HCT116 (cell line): Measurements from ENCODE around the gene PI4KA. TPM values are rescaled to one million over a fixed set of nuclear protein-coding genes. Genes with fewer than 3 reads are reported as not detected.

Experiments used
- ATAC-seq: fragments of 200-7000 bp; cut with Tn5 transposase; 2 replicates; pipeline ENCODE4 v1.9.1; 2020; ENCODE audit warnings: mild to moderate bottlenecking, moderate library complexity
- BruUV-seq: library from RNA; stranded (reverse); fragments of 400-500 nt; replicated peaks from 2 replicates; lab custom pipeline; 2021; lab: Mats Ljungman, UMichigan
- CTCF ChIA-PET: fragments of 300-600 bp; sonication (Branson Sonifier 250); formaldehyde crosslinking; loops from one replicate; lab custom pipeline; 2021; ENCODE audit warnings: antibody characterized with exemption; lab: Charles Lee
- POLR2A ChIA-PET: fragments of 300-600, 350-600 bp; sonication (Branson Sonifier 250); formaldehyde crosslinking; loops from one replicate; lab custom pipeline; 2021; ENCODE audit warnings: antibody characterized with exemption; lab: Charles Lee
- RAD21 ChIA-PET, 2 experiments: fragments of 300-600 bp; sonication (Branson Sonifier 250); formaldehyde crosslinking; loops; one replicate each; lab custom pipeline; 2023; ENCODE audit warnings: low total read pairs in 2 of 2; ENCODE audit not compliant: uncharacterized antibody in 2 of 2, unreplicated experiment in 2 of 2, low non-redundant PET in 1 of 2; lab: Charles Lee
- DNase-seq: peaks from one replicate; pipeline ENCODE4 v3.0.0-alpha.2; 2010; ENCODE audit warnings: low read depth, low spot score
- H2AFZ ChIP-seq: fragments of 200-600 bp; shearing (Covaris generic), sonication (generic); 2 replicates; pipeline ENCODE4 v1.6.1; 2017; ENCODE audit warnings: low read depth, mixed run types, mixed read lengths, antibody characterized with exemption, low read length; ENCODE audit not compliant: poor library complexity, severe bottlenecking
- H3K27ac ChIP-seq: 2 replicates; pipeline ENCODE4 v1.5.1; 2012; ENCODE audit warnings: low read depth, low read length
- H3K27me3 ChIP-seq: fragments of 200-600 bp; sonication (generic); 2 replicates; pipeline ENCODE4 v1.6.1; 2016; ENCODE audit warnings: mixed run types, low read length, mixed read lengths; ENCODE audit not compliant: insufficient read depth
- H3K36me3 ChIP-seq, 2 experiments: fragments of 200-500 bp in 1 of 2; fragments of 200-600 bp in 1 of 2; sonication (Bioruptor generic) in 1 of 2; sonication (generic) in 1 of 2; 2 replicates each; pipeline versions ENCODE4 v1.5.1 to v1.6.1; 2014 to 2016; ENCODE audit warnings: low read length in 2 of 2, inconsistent platforms in 1 of 2, mixed read lengths in 1 of 2, mixed run types in 1 of 2; ENCODE audit not compliant: insufficient read depth in 2 of 2, control insufficient read depth in 1 of 2
- H3K4me1 ChIP-seq, 2 experiments: fragments of 200-600 bp in 1 of 2; sonication (generic) in 1 of 2; 2 replicates each; pipeline versions ENCODE4 v1.5.1 to v1.6.1; 2012 to 2017; ENCODE audit warnings: low read length in 2 of 2, inconsistent platforms in 1 of 2, mild to moderate bottlenecking in 1 of 2, mixed read lengths in 1 of 2, mixed run types in 1 of 2, moderate library complexity in 1 of 2; ENCODE audit not compliant: insufficient read depth in 2 of 2, control insufficient read depth in 1 of 2
- H3K4me2 ChIP-seq: fragments of 200-600 bp; sonication (generic); 2 replicates; pipeline ENCODE4 v1.6.1; 2017; ENCODE audit warnings: mixed run types, low read length, mixed read lengths
- H3K4me3 ChIP-seq, 2 experiments: fragments of 200-600 bp in 1 of 2; sonication (generic) in 1 of 2; replicated peaks in 1 of 2; 2 replicates each; pipeline ENCODE4 v1.5.1; 2011 to 2016; ENCODE audit warnings: low read length in 2 of 2, control low read depth in 1 of 2, low read depth in 1 of 2, mild to moderate bottlenecking in 1 of 2, mixed read lengths in 1 of 2, mixed run types in 1 of 2
- H3K79me2 ChIP-seq: fragments of 200-600 bp; sonication (generic); 2 replicates; pipeline ENCODE4 v1.6.1; 2017; ENCODE audit warnings: mild to moderate bottlenecking, mixed run types, low read length, moderate library complexity, mixed read lengths; ENCODE audit not compliant: insufficient read depth
- H3K9ac ChIP-seq: fragments of 200-600 bp; sonication (generic); 2 replicates; pipeline ENCODE4 v1.6.1; 2016; ENCODE audit warnings: low read length, mixed read lengths
- H3K9me2 ChIP-seq: fragments of 200-600 bp; sonication (generic), shearing (Covaris generic); 2 replicates; pipeline ENCODE4 v1.6.1; 2017; ENCODE audit warnings: mixed run types, mild to moderate bottlenecking, moderate library complexity; ENCODE audit not compliant: insufficient read depth
- H3K9me3 ChIP-seq, 2 experiments: fragments of 200-500 bp in 1 of 2; fragments of 200-600 bp in 1 of 2; sonication (Bioruptor generic) in 1 of 2; sonication (generic) in 1 of 2; 2 replicates each; pipeline ENCODE4 v1.6.1; 2014 to 2017; ENCODE audit warnings: low read length in 2 of 2, mixed read lengths in 2 of 2, inconsistent platforms in 1 of 2, low read depth in 1 of 2, mild to moderate bottlenecking in 1 of 2, mixed run types in 1 of 2, moderate library complexity in 1 of 2; ENCODE audit not compliant: control insufficient read depth in 1 of 2, insufficient read depth in 1 of 2
- H4K20me1 ChIP-seq: fragments of 200-600 bp; sonication (generic), shearing (Covaris generic); 2 replicates; pipeline ENCODE4 v1.6.1; 2017; ENCODE audit warnings: mixed run types, mild to moderate bottlenecking, moderate library complexity; ENCODE audit not compliant: insufficient read depth
- ATF3 ChIP-seq: IDR thresholded peaks from 2 replicates; pipeline ENCODE4 v1.6.1; 2012
- CBX3 ChIP-seq: IDR thresholded peaks from 2 replicates; pipeline ENCODE4 v1.6.1; 2012; ENCODE audit warnings: low read depth
- CEBPB ChIP-seq: IDR thresholded peaks from 2 replicates; pipeline ENCODE4 v1.6.1; 2012; ENCODE audit warnings: low read depth
- EGR1 ChIP-seq: IDR thresholded peaks from 2 replicates; pipeline ENCODE4 v1.6.1; 2012; ENCODE audit warnings: low read depth
- ELF1 ChIP-seq: IDR thresholded peaks from 2 replicates; pipeline ENCODE4 v1.6.1; 2012; ENCODE audit warnings: low read depth, borderline replicate concordance
- EZH2 ChIP-seq: fragments of 200-600 bp; sonication (generic); IDR thresholded peaks from 2 replicates; pipeline ENCODE4 v1.6.1; 2017; ENCODE audit warnings: antibody characterized with exemption, mixed run types
- FOSL1 ChIP-seq: IDR thresholded peaks from 2 replicates; pipeline ENCODE4 v1.6.1; 2012; ENCODE audit warnings: low read depth
- MAX ChIP-seq: IDR thresholded peaks from 2 replicates; pipeline ENCODE4 v1.6.1; 2012
- POLR2A ChIP-seq: IDR thresholded peaks from 2 replicates; pipeline ENCODE4 v1.7.0; 2011; ENCODE audit warnings: borderline replicate concordance; ENCODE audit not compliant: insufficient read depth, insufficient read length; ENCODE audit errors: extremely low read depth
- POLR2AphosphoS5 ChIP-seq: IDR thresholded peaks from 2 replicates; pipeline ENCODE4 v1.6.1; 2011; ENCODE audit warnings: mild to moderate bottlenecking, low read depth, low read length, moderate library complexity
- REST ChIP-seq: IDR thresholded peaks from 2 replicates; pipeline ENCODE4 v1.6.1; 2012; ENCODE audit warnings: low read depth
- SIN3A ChIP-seq: IDR thresholded peaks from 2 replicates; pipeline ENCODE4 v1.6.1; 2012; ENCODE audit warnings: low read depth
- SP1 ChIP-seq: IDR thresholded peaks from 2 replicates; pipeline ENCODE4 v1.6.1; 2012; ENCODE audit warnings: low read depth
- SRF ChIP-seq: IDR thresholded peaks from 2 replicates; pipeline ENCODE4 v1.6.1; 2012; ENCODE audit warnings: low read depth
- TCF7L2 ChIP-seq: IDR thresholded peaks from 2 replicates; pipeline ENCODE4 v1.7.0; 2011; ENCODE audit warnings: borderline replicate concordance, inconsistent platforms; ENCODE audit not compliant: insufficient read depth, insufficient read length; ENCODE audit errors: extremely low read depth
- YY1 ChIP-seq: IDR thresholded peaks from 2 replicates; pipeline ENCODE4 v1.6.1; 2011; ENCODE audit warnings: low read length, low read depth, moderate library complexity, mild to moderate bottlenecking; ENCODE audit not compliant: insufficient replicate concordance; ENCODE audit errors: extremely low read depth
- ZBTB33 ChIP-seq: IDR thresholded peaks from 2 replicates; pipeline ENCODE4 v1.6.1; 2011; ENCODE audit warnings: mild to moderate bottlenecking, low read length, moderate library complexity; ENCODE audit not compliant: insufficient replicate concordance; ENCODE audit errors: extremely low read depth
- ZFX ChIP-seq: fragments of 450-650 bp; IDR thresholded peaks from 2 replicates; pipeline ENCODE4 v1.6.1; 2017
- ZNF274 ChIP-seq: fragments of 200-500 bp; sonication (Bioruptor generic); IDR thresholded peaks from 2 replicates; pipeline ENCODE4 v1.6.1; 2014; ENCODE audit warnings: mild to moderate bottlenecking, low read depth, low read length, inconsistent platforms
- intact Hi-C: fragments of 100-400 bp; cut with micrococcal nuclease; formaldehyde crosslinking; loops from 2 replicates; pipeline ENCODE4 v1.10.0; 2022
- total RNA-seq: library from RNA; stranded (reverse); gene quantifications from one replicate; pipeline ENCODE4 v1.2.1, GENCODE V29; 2021; ENCODE audit not compliant: unreplicated experiment

PI4KA gene
- total RNA-seq, 1 experiment from 2014 or later, result 59.6 TPM

GRCh38 chr22:20658433-20659222 lies 200.0 kb downstream of the PI4KA start:
- intact Hi-C loops, result no loop called here
- TF ChIP-seq MAX (no peak), CBX3 (no peak), SRF (no peak), POLR2A (no peak), CEBPB (no peak), REST (no peak), FOSL1 (no peak), ATF3 (no peak), ZFX (no peak), ELF1 (no peak), SIN3A (no peak), EZH2 (no peak), POLR2AphosphoS5 (no peak), SP1 (no peak), ZNF274 (no peak), TCF7L2 (no peak), ZBTB33 (no peak), EGR1 (no peak), YY1 (no peak)
- Histone ChIP-seq H2AFZ (no peak overlapping the region), H3K9me2 (no peaks in the 10 kb centered on the region), H3K4me1 (no peaks in the 10 kb centered on the region), H4K20me1 (no peaks in the 10 kb centered on the region), H3K9me3 (no peaks in the 10 kb centered on the region), H3K4me3 (no peak overlapping the region), H3K27ac (no peak overlapping the region), H3K9ac (no peak overlapping the region), H3K27me3 (peaks cover 25% of the 10 kb centered on the region; the same call in 1 of the 2 replicates), H3K79me2 (no peaks in the 10 kb centered on the region), H3K36me3 (no peaks in the 10 kb centered on the region), H3K4me2 (no peak overlapping the region)
- DNase-seq (no peak), ATAC-seq (no peak)
- BruUV-seq, result no TSS peak
- RAD21 ChIA-PET, result no interaction called here
- CTCF ChIA-PET, result no interaction called here
- POLR2A ChIA-PET, result no interaction called here
